Cerebellar cortex (tissue), 1 donor: ENCODE measurements around the gene DYNLT2B.
A peak's percentile ranks its signal among the peaks of the same experiment; 100 is the strongest.
"Not testable (repeated sequence)": the region's sequence is repeated elsewhere in the genome, so short reads cannot be mapped to it uniquely, and the experiment has no call there.

Source experiments
- DNase-seq: peaks from one replicate; pipeline ENCODE4 v3.0.0-alpha.2; 2015; ENCODE audit warnings: low spot score

Gene DYNLT2B

GRCh38 chr3:196317687-196318467 is at the start of gene DYNLT2B:
TSS of gene DYNLT2B (minus strand) at chr3:196318240. CDS start at chr3:196318152, 88 bp downstream.
- peak; percentile 89 for DNase-seq

GRCh38 chr3:196365736-196366135 is 47.7 kb upstream of the DYNLT2B start:
- DNase-seq = no peak

- DNase-seq = no peak
These were observed 42.5 kb upstream of the DYNLT2B start for GRCh38 chr3:196360586-196360985.

GRCh38 chr3:196358540-196358939 is 40.5 kb upstream of the DYNLT2B start:
- DNase-seq = not testable (repeated sequence)

GRCh38 chr3:196357905-196358304 is 39.9 kb upstream of the DYNLT2B start:
- no peak for DNase-seq

GRCh38 chr3:196356556-196356955 is 38.5 kb upstream of the DYNLT2B start:
- no peak for DNase-seq

GRCh38 chr3:196355668-196356067 is 37.6 kb upstream of the DYNLT2B start:
- no peak for DNase-seq

GRCh38 chr3:196354132-196354531 is 36.1 kb upstream of the DYNLT2B start:
- DNase-seq = no peak

GRCh38 chr3:196351541-196351940 is 33.5 kb upstream of the DYNLT2B start:
- no peak for DNase-seq

- no peak for DNase-seq
These were observed 32.0 kb upstream of the DYNLT2B start for GRCh38 chr3:196350067-196350466.

- no peak for DNase-seq
These were observed 30.7 kb upstream of the DYNLT2B start for GRCh38 chr3:196348698-196349097.

- no peak for DNase-seq
These were observed 26.6 kb upstream of the DYNLT2B start for GRCh38 chr3:196344663-196345062.

- not testable (repeated sequence) for DNase-seq
These were observed 25.9 kb upstream of the DYNLT2B start for GRCh38 chr3:196343917-196344316.

- no peak for DNase-seq
These were observed 23.1 kb upstream of the DYNLT2B start for GRCh38 chr3:196341137-196341536.

GRCh38 chr3:196340466-196340865 is 22.4 kb upstream of the DYNLT2B start:
- no peak for DNase-seq

- DNase-seq = no peak
These were observed 21.6 kb upstream of the DYNLT2B start for GRCh38 chr3:196339493-196340254.

GRCh38 chr3:196339044-196339443 is 21.0 kb upstream of the DYNLT2B start:
- DNase-seq = no peak

- no peak for DNase-seq
These were observed 18.5 kb upstream of the DYNLT2B start for GRCh38 chr3:196336319-196337145.

- DNase-seq = no peak
These were observed 17.5 kb upstream of the DYNLT2B start for GRCh38 chr3:196335503-196335948.

GRCh38 chr3:196334982-196335381 is 16.9 kb upstream of the DYNLT2B start:
- no peak for DNase-seq

GRCh38 chr3:196332168-196332567 is 14.1 kb upstream of the DYNLT2B start:
- DNase-seq = no peak

- DNase-seq = no peak
These were observed 9.4 kb upstream of the DYNLT2B start for GRCh38 chr3:196327405-196327804.
